HAP-1 (cell line): ENCODE results near the gene SLCO2A1.

ENCODE experiments used
- DNase-seq, 2 experiments: peaks; one replicate each; pipeline ENCODE4 v3.0.0-alpha.2; 2016 to 2020; ENCODE audit warnings: low spot score in 2 of 2
- H3K27me3 ChIP-seq: fragments of 250-450 bp; sonication (Bioruptor Pico); 2 replicates; pipeline ENCODE4 v1.5.1; 2020; ENCODE audit warnings: low read depth, mild to moderate bottlenecking, moderate library complexity
- H3K36me3 ChIP-seq: fragments of 250-450 bp; sonication (Bioruptor Pico); replicated peaks from 2 replicates; pipeline ENCODE4 v1.5.1; 2020; ENCODE audit warnings: mild to moderate bottlenecking
- H3K4me1 ChIP-seq: fragments of 250-450 bp; sonication (Bioruptor Pico); 2 replicates; pipeline ENCODE4 v1.5.1; 2020; ENCODE audit warnings: mild to moderate bottlenecking
- H3K4me3 ChIP-seq: fragments of 250-450 bp; sonication (Bioruptor Pico); 2 replicates; pipeline ENCODE4 v1.5.1; 2020; ENCODE audit warnings: mild to moderate bottlenecking, moderate library complexity
- H3K9me3 ChIP-seq: fragments of 250-450 bp; sonication (Bioruptor Pico); 2 replicates; pipeline ENCODE4 v1.5.1; 2020; ENCODE audit warnings: mild to moderate bottlenecking, moderate library complexity
- in situ Hi-C: fragments of 300-500 bp; cut with MboI; formaldehyde crosslinking; loops from 3 replicates; pipeline ENCODE4 v1.14.3; 2020; ENCODE audit warnings: low sequenced_read_pairs, inconsistent platforms, mixed read lengths

Gene SLCO2A1

GRCh38 chr3:133884887-133885711 is 144.6 kb downstream of the SLCO2A1 start:
- H3K4me1 ChIP-seq, result no peaks in the 10 kb centered on the region
- H3K4me3 ChIP-seq, result no peak overlapping the region
- in situ Hi-C loops, result no loop called here
- H3K36me3 ChIP-seq, result no peaks in the 10 kb centered on the region
- no peaks in the 10 kb centered on the region for H3K27me3 ChIP-seq
- H3K9me3 ChIP-seq, result no peaks in the 10 kb centered on the region
- DNase-seq, result no peak

DNA sequence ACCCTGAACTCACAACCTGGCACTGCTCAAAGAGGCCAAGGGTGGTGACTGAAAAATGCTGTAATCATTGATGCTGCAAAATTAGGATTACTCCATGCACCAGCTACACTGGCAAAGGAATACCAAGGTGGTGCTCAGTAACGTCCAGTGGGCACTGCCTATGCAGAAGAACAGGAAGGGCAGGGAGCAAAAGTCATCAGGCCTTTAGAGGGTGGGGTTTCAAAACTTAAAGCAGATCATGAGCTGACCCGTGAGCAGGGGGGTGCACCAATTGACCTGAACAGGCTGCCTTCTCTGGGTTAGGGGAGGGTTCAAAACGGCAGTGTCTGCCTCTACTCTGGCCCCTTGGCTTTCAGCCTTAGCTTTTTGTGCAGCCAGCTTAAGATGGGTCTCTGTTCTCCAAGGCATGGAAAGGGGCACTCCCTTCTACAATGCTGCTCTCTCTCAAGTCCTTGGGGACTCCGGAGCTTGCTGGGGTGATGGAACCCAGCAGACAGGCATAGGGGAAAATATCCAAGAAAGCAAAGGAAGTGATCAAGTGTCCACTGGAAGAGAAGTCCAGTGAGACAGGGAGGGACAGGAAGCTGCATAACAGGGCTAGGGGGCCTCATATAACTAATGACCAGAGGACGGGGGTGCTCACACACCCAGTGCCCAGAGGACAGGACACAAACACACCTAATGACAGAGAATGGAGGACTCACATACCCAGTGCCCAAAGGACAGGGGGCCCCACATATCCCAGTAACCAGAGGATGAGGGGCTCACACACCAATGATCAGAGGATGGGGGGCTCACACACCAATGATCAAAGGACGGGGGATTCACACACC is 145.5 kb downstream of the SLCO2A1 start:
- Histone ChIP-seq H3K9me3 (no peaks in the 10 kb centered on the region), H3K27me3 (no peaks in the 10 kb centered on the region), H3K4me3 (no peak overlapping the region), H3K36me3 (no peaks in the 10 kb centered on the region), H3K4me1 (no peaks in the 10 kb centered on the region)
- DNase-seq, result no peak
- in situ Hi-C loops, result no loop called here

DNA sequence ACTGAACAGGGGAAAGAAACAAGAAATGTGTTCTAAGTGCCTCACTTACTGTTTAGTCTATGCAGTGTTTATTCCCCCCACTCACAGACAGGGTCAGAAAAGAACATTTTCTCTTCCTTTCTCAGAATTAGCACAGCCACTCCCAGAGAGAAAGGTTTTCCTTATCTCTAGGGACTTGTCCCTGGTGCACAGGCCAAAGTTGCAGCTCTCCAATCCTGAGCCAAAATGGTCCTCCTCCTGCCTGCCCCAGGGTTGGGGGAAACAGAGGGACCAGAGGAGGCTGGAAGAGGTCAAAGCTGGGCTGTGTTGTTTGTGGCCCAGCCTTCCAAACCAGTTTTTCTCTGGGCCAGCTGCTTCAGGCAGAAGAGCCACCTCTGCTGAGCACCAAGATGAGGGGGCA is 146.1 kb downstream of the SLCO2A1 start:
- Histone ChIP-seq H3K4me3 (no peak overlapping the region), H3K9me3 (no peaks in the 10 kb centered on the region), H3K4me1 (no peaks in the 10 kb centered on the region), H3K27me3 (no peaks in the 10 kb centered on the region), H3K36me3 (no peaks in the 10 kb centered on the region)
- no peak for DNase-seq
- in situ Hi-C loops, result no loop called here

DNA sequence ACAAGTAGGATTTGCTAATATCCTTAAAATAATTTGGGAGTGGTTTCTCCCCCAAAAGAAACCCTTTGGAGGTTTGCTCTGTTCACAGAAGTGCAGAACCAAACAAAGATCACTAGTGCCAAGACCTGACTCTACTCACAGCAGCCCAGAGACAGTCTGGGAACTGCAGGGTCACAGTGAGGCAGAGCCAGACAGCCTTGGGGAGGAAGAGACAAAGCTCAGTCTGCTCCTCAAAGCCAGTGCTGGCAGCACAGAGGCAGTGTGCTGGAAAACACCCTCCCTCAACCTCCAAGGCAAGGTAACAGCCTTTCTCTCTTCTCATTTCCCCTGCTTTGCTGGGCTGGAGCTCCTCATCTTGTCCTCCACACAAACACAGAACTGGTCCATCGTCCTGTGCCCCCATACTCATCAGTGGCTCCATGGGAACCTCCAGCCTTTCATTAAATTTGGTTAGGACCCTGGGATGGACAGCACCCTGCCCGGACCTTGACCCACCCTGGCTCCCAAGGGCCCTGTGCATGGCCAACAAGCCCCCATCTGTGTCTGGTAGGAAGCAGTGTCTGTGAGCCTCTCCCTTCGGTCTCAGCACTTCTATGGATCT is 146.6 kb downstream of the SLCO2A1 start:
- Histone ChIP-seq H3K4me3 (no peak overlapping the region), H3K9me3 (no peaks in the 10 kb centered on the region), H3K4me1 (no peaks in the 10 kb centered on the region), H3K27me3 (no peaks in the 10 kb centered on the region), H3K36me3 (no peaks in the 10 kb centered on the region)
- in situ Hi-C loops, result no loop called here
- no peak for DNase-seq

DNA sequence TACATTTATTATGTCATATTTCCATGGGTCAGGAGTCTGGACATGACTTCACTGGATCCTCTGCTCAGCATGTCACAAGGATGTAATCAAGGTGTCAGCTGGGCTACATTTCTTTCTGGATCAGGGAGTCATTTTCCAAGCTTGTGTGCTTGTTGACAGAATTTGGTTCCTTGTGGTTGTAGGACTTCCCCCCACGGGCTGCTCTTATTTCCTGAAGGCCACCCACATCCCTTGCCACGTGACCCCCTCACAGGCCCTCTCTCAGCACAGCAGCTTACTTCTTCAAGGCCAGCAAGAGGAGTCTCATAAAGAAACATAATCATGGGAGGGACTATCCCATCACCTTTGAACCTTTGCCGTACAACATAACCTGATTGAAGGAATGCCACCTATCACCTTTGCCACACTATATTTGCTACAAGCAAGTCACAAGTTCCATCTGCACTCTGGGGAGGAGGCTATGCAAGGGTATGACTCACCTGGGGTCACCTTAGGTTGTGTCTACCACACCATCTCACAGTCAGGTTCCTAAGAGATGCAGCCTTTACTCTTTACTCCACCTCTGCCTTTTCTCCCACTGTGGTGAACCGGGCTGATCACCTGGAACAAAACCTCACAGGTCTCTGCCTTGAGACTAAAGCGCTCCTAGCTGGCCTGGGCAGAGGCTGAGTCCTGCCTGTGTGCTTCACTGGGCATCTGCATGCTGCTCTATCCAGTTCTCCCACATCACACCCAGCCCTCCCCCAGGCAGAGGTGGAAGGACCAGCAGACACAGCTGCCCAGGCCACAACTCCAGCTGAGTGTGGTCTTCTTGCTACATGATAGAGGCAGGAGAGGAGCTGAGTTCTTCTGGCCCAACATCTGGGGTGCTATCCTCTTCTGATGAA is 147.5 kb downstream of the SLCO2A1 start:
- Histone ChIP-seq H3K36me3 (no peaks in the 10 kb centered on the region), H3K4me3 (no peak overlapping the region), H3K9me3 (no peaks in the 10 kb centered on the region), H3K4me1 (no peaks in the 10 kb centered on the region), H3K27me3 (no peaks in the 10 kb centered on the region)
- DNase-seq, result no peak
- in situ Hi-C loops, result no loop called here

DNA sequence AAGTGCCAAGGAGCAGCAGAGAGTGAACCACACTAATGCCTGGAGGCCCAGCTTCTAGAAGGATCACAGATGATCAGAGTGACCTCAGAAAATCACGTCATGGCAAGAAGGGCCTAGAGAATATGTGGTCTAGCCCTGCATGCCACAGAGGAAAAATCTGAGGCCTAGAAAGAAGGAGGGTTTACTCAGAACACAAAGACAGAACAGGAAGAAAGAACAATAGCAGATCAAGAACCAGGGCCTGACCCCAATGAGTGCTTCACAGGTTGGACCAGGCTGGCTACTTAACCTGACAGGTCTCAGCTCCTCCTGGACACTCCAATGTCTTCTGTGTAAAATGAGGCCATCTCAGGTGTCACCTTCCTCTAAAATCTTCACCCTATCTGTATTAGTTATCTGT is 148.2 kb downstream of the SLCO2A1 start:
- H3K27me3 ChIP-seq, result no peaks in the 10 kb centered on the region
- no peaks in the 10 kb centered on the region for H3K4me1 ChIP-seq
- DNase-seq, result no peak
- H3K9me3 ChIP-seq, result no peaks in the 10 kb centered on the region
- no peak overlapping the region for H3K4me3 ChIP-seq
- H3K36me3 ChIP-seq, result no peaks in the 10 kb centered on the region
- in situ Hi-C loops, result no loop called here

- H3K36me3 ChIP-seq, result no peaks in the 10 kb centered on the region
- in situ Hi-C loops, result no loop called here
- no peaks in the 10 kb centered on the region for H3K9me3 ChIP-seq
- H3K4me3 ChIP-seq, result no peak overlapping the region
- no peak for DNase-seq
- H3K27me3 ChIP-seq, result no peaks in the 10 kb centered on the region
- no peaks in the 10 kb centered on the region for H3K4me1 ChIP-seq
Observed at GRCh38 chr3:133880886-133881455, 148.8 kb downstream of the SLCO2A1 start.

DNA sequence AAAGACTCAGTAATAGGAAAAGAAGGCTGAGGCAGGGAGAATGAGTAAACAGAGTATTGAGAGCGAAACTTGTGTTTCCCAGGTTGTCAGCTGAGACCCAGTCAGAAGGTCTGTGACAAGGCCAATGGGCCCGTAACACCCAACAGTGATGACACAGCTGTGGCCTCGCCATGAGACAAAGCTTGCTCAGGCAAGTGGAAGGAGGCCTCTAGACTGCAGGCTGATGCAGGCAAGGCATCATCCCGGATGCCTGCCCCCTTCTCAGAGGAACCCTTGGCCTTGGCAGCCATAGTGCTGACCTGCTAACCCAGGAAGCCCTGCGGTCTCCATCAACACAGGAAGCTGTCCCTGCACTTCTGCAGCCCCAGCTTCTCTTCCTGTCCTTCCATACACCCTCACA is 149.4 kb downstream of the SLCO2A1 start:
- no peaks in the 10 kb centered on the region for H3K9me3 ChIP-seq
- H3K27me3 ChIP-seq, result no peaks in the 10 kb centered on the region
- no peaks in the 10 kb centered on the region for H3K36me3 ChIP-seq
- DNase-seq, result no peak
- in situ Hi-C loops, result no loop called here
- no peaks in the 10 kb centered on the region for H3K4me1 ChIP-seq
- no peak overlapping the region for H3K4me3 ChIP-seq

- H3K36me3 ChIP-seq, result no peaks in the 10 kb centered on the region
- in situ Hi-C loops, result no loop called here
- H3K27me3 ChIP-seq, result no peaks in the 10 kb centered on the region
- no peaks in the 10 kb centered on the region for H3K9me3 ChIP-seq
- DNase-seq, result no peak
- H3K4me3 ChIP-seq, result no peak overlapping the region
- no peaks in the 10 kb centered on the region for H3K4me1 ChIP-seq
Observed at GRCh38 chr3:133878518-133878917, 151.2 kb downstream of the SLCO2A1 start.
